OCI-LY7 (cell line): ENCODE data around the gene OPCML.

Experiments used
- EZH2phosphoT487 ChIP-seq: fragments of 200-600 bp; sonication (generic); IDR thresholded peaks from 2 replicates; pipeline ENCODE4 v1.6.1; 2018; ENCODE audit warnings: low read depth, borderline replicate concordance, mild to moderate bottlenecking, mixed run types, antibody characterized with exemption, low read length, moderate library complexity, mixed read lengths
- TF ChIP-seq, protein P1 (sequence below): fragments of 200-600 bp; sonication (generic); conservative IDR thresholded peaks from 2 replicates; pipeline ENCODE4 v1.5.1; 2014; ENCODE audit warnings: mild to moderate bottlenecking, antibody characterized with exemption, low read length, moderate library complexity, mixed read lengths

- TF ChIP-seq, protein P1, sequence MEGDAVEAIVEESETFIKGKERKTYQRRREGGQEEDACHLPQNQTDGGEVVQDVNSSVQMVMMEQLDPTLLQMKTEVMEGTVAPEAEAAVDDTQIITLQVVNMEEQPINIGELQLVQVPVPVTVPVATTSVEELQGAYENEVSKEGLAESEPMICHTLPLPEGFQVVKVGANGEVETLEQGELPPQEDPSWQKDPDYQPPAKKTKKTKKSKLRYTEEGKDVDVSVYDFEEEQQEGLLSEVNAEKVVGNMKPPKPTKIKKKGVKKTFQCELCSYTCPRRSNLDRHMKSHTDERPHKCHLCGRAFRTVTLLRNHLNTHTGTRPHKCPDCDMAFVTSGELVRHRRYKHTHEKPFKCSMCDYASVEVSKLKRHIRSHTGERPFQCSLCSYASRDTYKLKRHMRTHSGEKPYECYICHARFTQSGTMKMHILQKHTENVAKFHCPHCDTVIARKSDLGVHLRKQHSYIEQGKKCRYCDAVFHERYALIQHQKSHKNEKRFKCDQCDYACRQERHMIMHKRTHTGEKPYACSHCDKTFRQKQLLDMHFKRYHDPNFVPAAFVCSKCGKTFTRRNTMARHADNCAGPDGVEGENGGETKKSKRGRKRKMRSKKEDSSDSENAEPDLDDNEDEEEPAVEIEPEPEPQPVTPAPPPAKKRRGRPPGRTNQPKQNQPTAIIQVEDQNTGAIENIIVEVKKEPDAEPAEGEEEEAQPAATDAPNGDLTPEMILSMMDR: no peak
- TF ChIP-seq EZH2phosphoT487: no peak
Measured at GRCh38 chr11:132987936-132988335, 544.4 kb downstream of the OPCML start.
